ENCODE data around the gene SAFB2.

- TF ChIP-seq CTCF (conservative IDR thresholded peaks at IDR 0.05 in 1 of 2, IDR thresholded peaks at IDR 0.05 in 1 of 2; ENCODE audit: extremely low read depth in 1 of 2, insufficient read depth in 1 of 2, low read depth in 1 of 2, low read length in 2 of 2), result no peak
- no peak for TF ChIP-seq EZH2 (IDR thresholded peaks at IDR 0.05; ENCODE audit: borderline replicate concordance, low read length)
Measured at GRCh38 chr19:5661483-5661882, 38.9 kb upstream of the SAFB2 start.

Data from mammary epithelial cell (primary cell).